Measurements from ENCODE around the gene MEGF6. TPM values are rescaled to one million over a fixed set of nuclear protein-coding genes. Genes with fewer than 3 reads are reported as not detected.

Gene MEGF6
- total and polyA plus RNA-seq, 2 of the 8 experiments (the other 6 are each of a cell fraction or from before 2014, with no cell fraction given), result 4.1 to 14.8 TPM

- H2BK12ac ChIP-seq (ENCODE audit: low read depth, low read length), result no peak overlapping the region
- peaks cover 2 to 9% of the 10 kb centered on the region in 2 experiments for H4K20me1 ChIP-seq (replicated peaks in 1 of 2; ENCODE audit: control insufficient read depth in 1 of 2, insufficient read depth in 2 of 2, low read length in 2 of 2)
- H4K91ac ChIP-seq (replicated peaks; ENCODE audit: insufficient read length, low read length), result no peak overlapping the region
- H3K4me2 ChIP-seq (ENCODE audit: insufficient read depth in 1 of 2, low read depth in 2 of 2, low read length in 2 of 2), result no peak overlapping the region
- no peak overlapping the region for H3K23ac ChIP-seq (ENCODE audit: insufficient read length)
- no peak overlapping the region for H3K18ac ChIP-seq (ENCODE audit: extremely low read depth, low read length)
- no peak overlapping the region for H2BK120ac ChIP-seq (replicated peaks; ENCODE audit: low read depth, low read length)
- 0 out of 2 replicates have a peak, but pooled peaks cover under 1% of the 10 kb centered on the region for H3K23me2 ChIP-seq (ENCODE audit: low read depth, low read length)
- DNase-seq (ENCODE audit: low read depth in 1 of 2, low spot score in 2 of 2), result no peak
- 87% methylated on average over 14 of the region's 14 CpGs; no CpG with 5 or more reads in 1 of the 2 experiments for WGBS, 2 experiments (ENCODE audit: extremely low coverage in 1 of 2, insufficient coverage in 1 of 2, insufficient read length in 1 of 2, insufficient replicate concordance in 2 of 2, low coverage in 1 of 2, low lambda C conversion rate in 2 of 2, missing lambda C conversion rate in 1 of 2)
- H3K9me3 ChIP-seq (ENCODE audit: insufficient read depth in 2 of 2, low read depth in 1 of 2, low read length in 1 of 2), result no peaks in the 10 kb centered on the region
- TF ChIP-seq JUN (IDR thresholded peaks at IDR 0.05; ENCODE audit: low read depth, low read length), result no peak
- no peak for TF ChIP-seq CHD1 (IDR thresholded peaks at IDR 0.05; ENCODE audit: low read depth, low read length)
- TF ChIP-seq, protein P1, sequence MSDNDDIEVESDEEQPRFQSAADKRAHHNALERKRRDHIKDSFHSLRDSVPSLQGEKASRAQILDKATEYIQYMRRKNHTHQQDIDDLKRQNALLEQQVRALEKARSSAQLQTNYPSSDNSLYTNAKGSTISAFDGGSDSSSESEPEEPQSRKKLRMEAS (IDR thresholded peaks at IDR 0.05), result no peak
- TF ChIP-seq SIN3A (conservative IDR thresholded peaks at IDR 0.05 in 1 of 2, IDR thresholded peaks at IDR 0.05 in 1 of 2; ENCODE audit: low read depth in 1 of 2, low read length in 2 of 2), result no peak
- no peak for TF ChIP-seq SRF (IDR thresholded peaks at IDR 0.05; ENCODE audit: low read depth, low read length)
- no peak for TF ChIP-seq KDM4A (IDR thresholded peaks at IDR 0.05; ENCODE audit: low read depth, low read length, severe bottlenecking)
- TF ChIP-seq ZNF274 (IDR thresholded peaks at IDR 0.05; ENCODE audit: borderline replicate concordance, extremely low read depth, low read length), result no peak
- no peak for TF ChIP-seq RNF2 (IDR thresholded peaks at IDR 0.05; ENCODE audit: borderline replicate concordance, low read depth, low read length, missing control alignments, poor library complexity, severe bottlenecking)
- no peak for TF ChIP-seq CHD2 (IDR thresholded peaks at IDR 0.05; ENCODE audit: low read length)
- no peak overlapping the region for H3K27ac ChIP-seq (ENCODE audit: low read depth, low read length)
- peaks cover 0 to 12% (median 9%) of the 10 kb centered on the region in 4 experiments; a peak in 6 of 7 replicates for H3K4me1 ChIP-seq (replicated peaks in 1 of 4; ENCODE audit: control insufficient read depth in 3 of 4, insufficient read depth in 4 of 4, low read length in 3 of 4)
- no peaks in the 10 kb centered on the region for H3K79me1 ChIP-seq (ENCODE audit: low read depth, low read length)
- H2BK20ac ChIP-seq (ENCODE audit: low read length), result no peak overlapping the region
- H3K4ac ChIP-seq (replicated peaks; ENCODE audit: insufficient read length, low read depth, low read length), result no peak overlapping the region
- H2BK15ac ChIP-seq (ENCODE audit: low read length), result no peak overlapping the region
- FAIRE-seq, result no peak
- no peak overlapping the region for H2BK5ac ChIP-seq (ENCODE audit: low read depth, low read length)
- H4K8ac ChIP-seq (ENCODE audit: extremely low read depth, insufficient read depth, low read length), result no peak overlapping the region; the same call in 1 of the 2 replicates
- no peak overlapping the region for H2AFZ ChIP-seq (ENCODE audit: low read length)
- H3K27me3 ChIP-seq (replicated peaks in 1 of 4; ENCODE audit: control insufficient read depth in 3 of 4, extremely low read depth in 1 of 4, insufficient read depth in 3 of 4, low read length in 3 of 4), result no peaks in the 10 kb centered on the region
- H3K79me2 ChIP-seq (ENCODE audit: control insufficient read depth in 1 of 2, insufficient read depth in 2 of 2, low read length in 2 of 2), result no peaks in the 10 kb centered on the region
- no peak overlapping the region for H3K4me3 ChIP-seq (ENCODE audit: extremely low read depth in 1 of 4, insufficient read depth in 2 of 4, low read depth in 3 of 4, low read length in 4 of 4)
- H3K9ac ChIP-seq (replicated peaks in 1 of 4; ENCODE audit: extremely low read depth in 1 of 4, low read depth in 3 of 4, low read length in 3 of 4), result no peak overlapping the region
- H3K14ac ChIP-seq (ENCODE audit: insufficient read length), result no peak overlapping the region
- no peak overlapping the region for H2AK5ac ChIP-seq (ENCODE audit: low read depth, low read length)
- CTCF ChIA-PET (ENCODE audit: partially characterized antibody), result no interaction called here
- H3K56ac ChIP-seq (replicated peaks; ENCODE audit: insufficient read length, low read depth, low read length), result no peak overlapping the region
- POLR2A ChIA-PET (ENCODE audit: partially characterized antibody), result no interaction called here
- peaks cover 0 to 16% (median 7%) of the 10 kb centered on the region in 4 experiments; a peak in 5 of 8 replicates for H3K36me3 ChIP-seq (ENCODE audit: control insufficient read depth in 2 of 4, insufficient read depth in 4 of 4, low read length in 3 of 4)
- no peak overlapping the region for H4K5ac ChIP-seq (ENCODE audit: insufficient read length, low read depth, low read length)
Observed at GRCh38 chr1:3475839-3476573, 135.3 kb downstream of the MEGF6 start.

All from H1 (cell line).